HEK293 (cell line): ENCODE data around the gene NUB1.

Experiments
- OSR2 ChIP-seq: fragments of 450-650 bp; formaldehyde crosslinking; IDR thresholded peaks from 2 replicates; pipeline ENCODE4 v1.5.1; 2016; ENCODE audit warnings: missing biosample characterization, missing genetic modification characterization
- ZFP69B ChIP-seq: fragments of 450-650 bp; formaldehyde crosslinking; IDR thresholded peaks from 2 replicates; pipeline ENCODE4 v1.5.1; 2016; ENCODE audit warnings: missing biosample characterization, missing genetic modification characterization
- ZNF16 ChIP-seq: fragments of 450-650 bp; formaldehyde crosslinking; IDR thresholded peaks from 2 replicates; pipeline ENCODE4 v1.5.1; 2016; ENCODE audit warnings: low read depth, missing biosample characterization, missing genetic modification characterization
- ZNF221 ChIP-seq: fragments of 450-650 bp; formaldehyde crosslinking; IDR thresholded peaks from 2 replicates; pipeline ENCODE4 v1.5.1; 2017; ENCODE audit warnings: missing biosample characterization, missing genetic modification characterization, borderline replicate concordance
- ZNF513 ChIP-seq: fragments of 450-650 bp; IDR thresholded peaks from 2 replicates; pipeline ENCODE4 v1.5.1; 2018; ENCODE audit warnings: missing biosample characterization, missing genetic modification characterization

The NUB1 gene

GRCh38 chr7:151427705-151428377 lies 86.2 kb downstream of the NUB1 start (continued):
- TF ChIP-seq ZNF513 (tag by site-specific recombination) (peak; percentile 64; the same call in 1 of the 2 replicates), ZFP69B (peak; percentile 55; the same call in 1 of the 2 replicates), OSR2 (tag by site-specific recombination) (no peak), ZNF221 (tag by site-specific recombination) (no peak), ZNF16 (tag by site-specific recombination) (no peak)
